ENCODE results near the gene SRSF12.

SRSF12 gene

GRCh38 chr6:89121934-89122333, 4.1 kb upstream of the SRSF12 start:
- H3F3A ChIP-seq (ENCODE audit: insufficient read depth), result no peaks in the 10 kb centered on the region
- TF ChIP-seq, protein P1, sequence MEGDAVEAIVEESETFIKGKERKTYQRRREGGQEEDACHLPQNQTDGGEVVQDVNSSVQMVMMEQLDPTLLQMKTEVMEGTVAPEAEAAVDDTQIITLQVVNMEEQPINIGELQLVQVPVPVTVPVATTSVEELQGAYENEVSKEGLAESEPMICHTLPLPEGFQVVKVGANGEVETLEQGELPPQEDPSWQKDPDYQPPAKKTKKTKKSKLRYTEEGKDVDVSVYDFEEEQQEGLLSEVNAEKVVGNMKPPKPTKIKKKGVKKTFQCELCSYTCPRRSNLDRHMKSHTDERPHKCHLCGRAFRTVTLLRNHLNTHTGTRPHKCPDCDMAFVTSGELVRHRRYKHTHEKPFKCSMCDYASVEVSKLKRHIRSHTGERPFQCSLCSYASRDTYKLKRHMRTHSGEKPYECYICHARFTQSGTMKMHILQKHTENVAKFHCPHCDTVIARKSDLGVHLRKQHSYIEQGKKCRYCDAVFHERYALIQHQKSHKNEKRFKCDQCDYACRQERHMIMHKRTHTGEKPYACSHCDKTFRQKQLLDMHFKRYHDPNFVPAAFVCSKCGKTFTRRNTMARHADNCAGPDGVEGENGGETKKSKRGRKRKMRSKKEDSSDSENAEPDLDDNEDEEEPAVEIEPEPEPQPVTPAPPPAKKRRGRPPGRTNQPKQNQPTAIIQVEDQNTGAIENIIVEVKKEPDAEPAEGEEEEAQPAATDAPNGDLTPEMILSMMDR (IDR thresholded peaks at IDR 0.05; ENCODE audit: insufficient read depth, low read length, poor library complexity, severe bottlenecking), result no peak
- TF ChIP-seq EZH2phosphoT487 (conservative IDR thresholded peaks at IDR 0.05; ENCODE audit: low read length), result no peak
- no peaks in the 10 kb centered on the region for H3K79me2 ChIP-seq (ENCODE audit: insufficient read depth, low read length)
- H3K9me2 ChIP-seq (replicated peaks; ENCODE audit: insufficient read depth, low read length), result no peaks in the 10 kb centered on the region
- no peak overlapping the region for H2AFZ ChIP-seq (ENCODE audit: low read depth, low read length, severe bottlenecking)
- H3K4me3 ChIP-seq (ENCODE audit: insufficient read depth, low read length, poor library complexity, severe bottlenecking), result no peak overlapping the region
- H3K9ac ChIP-seq (ENCODE audit: low read length), result no peak overlapping the region
- no peak overlapping the region for H3K27ac ChIP-seq (ENCODE audit: low read depth, low read length)
- no peaks in the 10 kb centered on the region for H3K27me3 ChIP-seq (ENCODE audit: low read length)
- H3K4me2 ChIP-seq (ENCODE audit: low read depth, low read length, poor library complexity, severe bottlenecking), result no peak overlapping the region
- H3K9me3 ChIP-seq (ENCODE audit: insufficient read depth, low read length), result no peaks in the 10 kb centered on the region
- H4K20me1 ChIP-seq (ENCODE audit: low read depth, low read length), result no peaks in the 10 kb centered on the region
- no peaks in the 10 kb centered on the region for H3K36me3 ChIP-seq (ENCODE audit: low read length)

DNA sequence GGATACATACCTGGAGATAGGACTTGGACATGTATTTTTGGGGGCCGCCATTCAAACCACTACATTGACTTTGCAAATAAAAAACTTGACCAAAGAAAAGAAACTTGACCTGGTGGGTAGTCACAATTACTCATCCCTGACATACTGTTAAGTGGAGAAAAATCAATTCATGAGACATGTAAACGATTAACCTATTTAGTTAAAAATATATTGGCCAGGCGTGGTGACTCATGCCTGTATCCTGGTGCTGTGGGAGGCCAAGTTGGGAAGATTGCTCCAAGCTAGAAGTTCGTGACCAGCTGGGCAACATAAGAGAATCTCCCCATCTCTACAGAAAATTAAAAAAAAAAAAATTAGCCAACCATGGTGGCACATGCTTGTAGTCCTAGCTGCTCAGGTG, 2.5 kb upstream of the SRSF12 start:
- no peaks in the 10 kb centered on the region for H3K36me3 ChIP-seq (ENCODE audit: low read length)
- H3K27ac ChIP-seq (ENCODE audit: low read depth, low read length), result no peak overlapping the region
- H2AFZ ChIP-seq (ENCODE audit: low read depth, low read length, severe bottlenecking), result no peak overlapping the region
- H4K20me1 ChIP-seq (ENCODE audit: low read depth, low read length), result no peaks in the 10 kb centered on the region
- H3K27me3 ChIP-seq (ENCODE audit: low read length), result no peaks in the 10 kb centered on the region
- H3K9me2 ChIP-seq (replicated peaks; ENCODE audit: insufficient read depth, low read length), result no peaks in the 10 kb centered on the region
- no peak for TF ChIP-seq EZH2phosphoT487 (conservative IDR thresholded peaks at IDR 0.05; ENCODE audit: low read length)
- TF ChIP-seq, protein P1 (IDR thresholded peaks at IDR 0.05; ENCODE audit: insufficient read depth, low read length, poor library complexity, severe bottlenecking), result no peak
- H3K4me3 ChIP-seq (ENCODE audit: insufficient read depth, low read length, poor library complexity, severe bottlenecking), result no peak overlapping the region
- H3K4me2 ChIP-seq (ENCODE audit: low read depth, low read length, poor library complexity, severe bottlenecking), result no peak overlapping the region
- no peaks in the 10 kb centered on the region for H3K79me2 ChIP-seq (ENCODE audit: insufficient read depth, low read length)
- H3K9ac ChIP-seq (ENCODE audit: low read length), result no peak overlapping the region
- no peaks in the 10 kb centered on the region for H3K9me3 ChIP-seq (ENCODE audit: insufficient read depth, low read length)
- H3F3A ChIP-seq (ENCODE audit: insufficient read depth), result no peaks in the 10 kb centered on the region

GRCh38 chr6:89118931-89119330, 1.1 kb upstream of the SRSF12 start:
- Histone ChIP-seq H3K27ac (ENCODE audit: low read depth, low read length) (no peak overlapping the region), H3K4me3 (ENCODE audit: insufficient read depth, low read length, poor library complexity, severe bottlenecking) (no peak overlapping the region), H3K36me3 (ENCODE audit: low read length) (no peaks in the 10 kb centered on the region), H3K79me2 (ENCODE audit: insufficient read depth, low read length) (no peaks in the 10 kb centered on the region), H3K9me2 (replicated peaks; ENCODE audit: insufficient read depth, low read length) (no peaks in the 10 kb centered on the region), H2AFZ (ENCODE audit: low read depth, low read length, severe bottlenecking) (no peak overlapping the region), H3F3A (ENCODE audit: insufficient read depth) (no peaks in the 10 kb centered on the region), H3K4me2 (ENCODE audit: low read depth, low read length, poor library complexity, severe bottlenecking) (no peak overlapping the region), H3K9ac (ENCODE audit: low read length) (no peak overlapping the region), H3K27me3 (ENCODE audit: low read length) (no peaks in the 10 kb centered on the region), H3K9me3 (ENCODE audit: insufficient read depth, low read length) (no peaks in the 10 kb centered on the region), H4K20me1 (ENCODE audit: low read depth, low read length) (no peaks in the 10 kb centered on the region)
- TF ChIP-seq EZH2phosphoT487 (conservative IDR thresholded peaks at IDR 0.05; ENCODE audit: low read length), result no peak
- TF ChIP-seq, protein P1 (IDR thresholded peaks at IDR 0.05; ENCODE audit: insufficient read depth, low read length, poor library complexity, severe bottlenecking), result no peak

Measured in SU-DHL-6 (cell line).